ENCODE results near the gene VEZT. TPM values are rescaled to one million over a fixed set of nuclear protein-coding genes. Genes with fewer than 3 reads are reported as not detected.

The VEZT gene
- total RNA-seq, 1 donor from 2014 or later, result 64.7 TPM

Other genes starting within 250 kb of the VEZT start
- 113 TPM in 2 replicates for gene NDUFA12, start 214.1 kb upstream of the VEZT start, total RNA-seq
- gene NR2C1, start 144.2 kb upstream of the VEZT start, total RNA-seq, result 26.1 and 27.3 TPM in 2 replicates
- 0.64 and 0.86 TPM in 2 replicates for gene FGD6, start 340 bp upstream of the VEZT start, total RNA-seq